Osteocyte (in vitro differentiated cells): Measurements from ENCODE around the gene ARHGAP12. TPM values are rescaled to one million over a fixed set of nuclear protein-coding genes. Genes with fewer than 3 reads are reported as not detected.
A peak's percentile ranks its signal among the peaks of the same experiment; 100 is the strongest.
"Not testable (repeated sequence)": the region's sequence is repeated elsewhere in the genome, so short reads cannot be mapped to it uniquely, and the experiment has no call there.

Experiments
- DNase-seq: peaks from one replicate; pipeline ENCODE4 v3.0.0; 2021; ENCODE audit warnings: mixed read lengths; ENCODE audit not compliant: unreplicated experiment; ENCODE audit errors: extremely low spot score
- H3K27ac Mint-ChIP-seq: one replicate; pipeline ENCODE4 v1.8.0; 2021; ENCODE audit warnings: mild to moderate bottlenecking, mixed read lengths; ENCODE audit not compliant: unreplicated experiment
- H3K27me3 Mint-ChIP-seq: one replicate; pipeline ENCODE4 v1.8.0; 2021; ENCODE audit warnings: mixed read lengths; ENCODE audit not compliant: unreplicated experiment
- H3K36me3 Mint-ChIP-seq: one replicate; pipeline ENCODE4 v1.8.0; 2021; ENCODE audit warnings: mixed read lengths; ENCODE audit not compliant: unreplicated experiment
- H3K4me1 Mint-ChIP-seq: one replicate; pipeline ENCODE4 v1.8.0; 2021; ENCODE audit warnings: mixed read lengths; ENCODE audit not compliant: unreplicated experiment
- H3K4me3 Mint-ChIP-seq: one replicate; pipeline ENCODE4 v1.8.0; 2021; ENCODE audit warnings: mild to moderate bottlenecking, moderate library complexity, mixed read lengths; ENCODE audit not compliant: unreplicated experiment
- H3K9me3 Mint-ChIP-seq: one replicate; pipeline ENCODE4 v1.8.0; 2021; ENCODE audit warnings: mixed read lengths; ENCODE audit not compliant: unreplicated experiment
- CTCF ChIP-seq: fragments of 200-600 bp; sonication (generic); IDR thresholded peaks from 2 replicates; pipeline ENCODE4 v1.5.0; 2021; ENCODE audit warnings: antibody characterized with exemption, mild to moderate bottlenecking, moderate library complexity
- total RNA-seq: library from RNA; stranded (reverse); gene quantifications from 2 replicates; pipeline ENCODE4 v1.2.1, GENCODE V29; 2021

ARHGAP12 gene
- total RNA-seq, 1 donor from 2014 or later, result 18.8 TPM

- Mint-ChIP-seq H3K27me3 (no peaks in the 10 kb centered on the region), H3K4me3 (no peak overlapping the region), H3K36me3 (no peaks in the 10 kb centered on the region), H3K9me3 (peaks cover 11% of the 10 kb centered on the region), H3K27ac (no peak overlapping the region), H3K4me1 (peaks cover 28% of the 10 kb centered on the region)
- no peak for DNase-seq
- TF ChIP-seq CTCF, result no peak
Measured at GRCh38 chr10:31773749-31774298, 154.8 kb downstream of the ARHGAP12 start.

- TF ChIP-seq CTCF, result no peak
- DNase-seq, result no peak
- Mint-ChIP-seq H3K27me3 (no peaks in the 10 kb centered on the region), H3K4me3 (no peak overlapping the region), H3K9me3 (peaks cover 8% of the 10 kb centered on the region), H3K4me1 (peaks cover 36% of the 10 kb centered on the region), H3K36me3 (no peaks in the 10 kb centered on the region), H3K27ac (no peak overlapping the region)
Measured at GRCh38 chr10:31771331-31771831, 157.2 kb downstream of the ARHGAP12 start.

- peak; percentile 60 for TF ChIP-seq CTCF
- Mint-ChIP-seq H3K4me3 (no peak overlapping the region), H3K4me1 (peaks cover 36% of the 10 kb centered on the region), H3K36me3 (no peaks in the 10 kb centered on the region), H3K27me3 (no peaks in the 10 kb centered on the region), H3K9me3 (peaks cover 2% of the 10 kb centered on the region), H3K27ac (no peak overlapping the region)
- no peak for DNase-seq
Measured at GRCh38 chr10:31770307-31770902, 158.2 kb downstream of the ARHGAP12 start.

- no peak for DNase-seq
- peak overlapping the region; percentile 91 for H3K27ac Mint-ChIP-seq
- H3K36me3 Mint-ChIP-seq, result no peaks in the 10 kb centered on the region
- H3K9me3 Mint-ChIP-seq, result peaks cover 2% of the 10 kb centered on the region
- H3K27me3 Mint-ChIP-seq, result no peaks in the 10 kb centered on the region
- H3K4me1 Mint-ChIP-seq, result peaks cover 31% of the 10 kb centered on the region
- no peak overlapping the region for H3K4me3 Mint-ChIP-seq
- no peak for TF ChIP-seq CTCF
Measured at GRCh38 chr10:31769564-31769963, 159.1 kb downstream of the ARHGAP12 start.

GRCh38 chr10:31768935-31769334 lies 159.7 kb downstream of the ARHGAP12 start:
- not testable (repeated sequence) for H3K4me3 Mint-ChIP-seq, H3K9me3 Mint-ChIP-seq, H3K27me3 Mint-ChIP-seq, H3K36me3 Mint-ChIP-seq
- Mint-ChIP-seq H3K4me1 (peaks cover 29% of the 10 kb centered on the region), H3K27ac (peak overlapping the region; percentile 91)
- peak; percentile 78 for DNase-seq
